Lower leg skin (tissue), 4 donors: ENCODE measurements around the gene CMSS1. TPM values are rescaled to one million over a fixed set of nuclear protein-coding genes. Genes with fewer than 3 reads are reported as not detected.

Source experiments
- DNase-seq, 2 donors: peaks; one replicate each; pipeline ENCODE4 v3.0.0-alpha.2; 2019; ENCODE audit warnings: low spot score in 2 of 2
- H3K4me3 ChIP-seq: fragments of 200-600 bp; sonication (generic); 2 replicates; pipeline ENCODE4 v1.5.1; 2017; ENCODE audit warnings: mild to moderate bottlenecking, low read depth; ENCODE audit not compliant: poor library complexity, severe bottlenecking
- POLR2A ChIP-seq, 2 donors: fragments of 450-650 bp; IDR thresholded peaks; one replicate each; pipeline ENCODE4 v1.6.1; 2016 to 2017; ENCODE audit warnings: antibody characterized with exemption in 2 of 2, mild to moderate bottlenecking in 1 of 2, moderate library complexity in 1 of 2
- WGBS, 2 donors: methylation state at CpG; one replicate each; pipeline ENCODE4 v1.1.5; 2018; 5-methylcytosine and 5-hydroxymethylcytosine counted together
- intact Hi-C: fragments of 100-400 bp; cut with DNase I; formaldehyde crosslinking; loops from one replicate; pipeline ENCODE4 v1.15.0; 2023; ENCODE audit warnings: low total_unique reads
- total RNA-seq, 4 donors: library from RNA; depleted of rRNA; stranded (reverse); fragments of >200 nt; gene quantifications; one replicate each; pipeline ENCODE4 v1.1.0, GENCODE V29; 2016
- TF ChIP-seq, protein P1 (sequence below), 3 donors: fragments of 450-650 bp; IDR thresholded peaks; one replicate each; pipeline ENCODE4 v1.5.1; 2016; ENCODE audit warnings: antibody characterized with exemption in 3 of 3, mild to moderate bottlenecking in 3 of 3, moderate library complexity in 2 of 3

CMSS1 gene
- total RNA-seq, 4 donors from 2014 or later = 3.7 to 13.2 (median 7.5) TPM

DNA sequence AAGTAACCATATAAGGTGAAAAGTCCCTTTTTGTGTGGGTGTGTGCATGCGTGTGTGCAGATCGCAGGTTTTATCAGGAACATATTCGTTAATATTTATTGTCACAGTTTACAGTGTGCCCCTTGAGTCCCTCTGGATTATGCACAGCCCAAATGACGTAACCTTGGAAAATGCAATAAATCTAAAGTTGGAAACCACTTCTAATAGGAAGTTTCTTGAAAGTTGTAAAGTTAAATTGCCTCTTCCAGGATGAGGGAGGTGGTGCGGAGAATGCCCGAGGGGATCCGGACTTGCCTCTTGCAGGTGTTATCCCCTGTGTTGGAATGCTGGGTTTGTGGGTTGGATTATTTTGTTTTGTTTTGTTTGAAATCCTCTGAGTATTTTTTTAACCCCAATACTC is 143.3 kb downstream of the CMSS1 start:
- intact Hi-C loops = no loop called here
- DNase-seq = no peak
- 35 to 38% methylated on average over 7 of the region's 7 CpGs for WGBS, 2 donors
- no peak overlapping the region for H3K4me3 ChIP-seq
- TF ChIP-seq, protein P1, sequence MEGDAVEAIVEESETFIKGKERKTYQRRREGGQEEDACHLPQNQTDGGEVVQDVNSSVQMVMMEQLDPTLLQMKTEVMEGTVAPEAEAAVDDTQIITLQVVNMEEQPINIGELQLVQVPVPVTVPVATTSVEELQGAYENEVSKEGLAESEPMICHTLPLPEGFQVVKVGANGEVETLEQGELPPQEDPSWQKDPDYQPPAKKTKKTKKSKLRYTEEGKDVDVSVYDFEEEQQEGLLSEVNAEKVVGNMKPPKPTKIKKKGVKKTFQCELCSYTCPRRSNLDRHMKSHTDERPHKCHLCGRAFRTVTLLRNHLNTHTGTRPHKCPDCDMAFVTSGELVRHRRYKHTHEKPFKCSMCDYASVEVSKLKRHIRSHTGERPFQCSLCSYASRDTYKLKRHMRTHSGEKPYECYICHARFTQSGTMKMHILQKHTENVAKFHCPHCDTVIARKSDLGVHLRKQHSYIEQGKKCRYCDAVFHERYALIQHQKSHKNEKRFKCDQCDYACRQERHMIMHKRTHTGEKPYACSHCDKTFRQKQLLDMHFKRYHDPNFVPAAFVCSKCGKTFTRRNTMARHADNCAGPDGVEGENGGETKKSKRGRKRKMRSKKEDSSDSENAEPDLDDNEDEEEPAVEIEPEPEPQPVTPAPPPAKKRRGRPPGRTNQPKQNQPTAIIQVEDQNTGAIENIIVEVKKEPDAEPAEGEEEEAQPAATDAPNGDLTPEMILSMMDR (IDR thresholded peaks at IDR 0.05) = no peak
- TF ChIP-seq POLR2A (IDR thresholded peaks at IDR 0.05) = no peak

DNA sequence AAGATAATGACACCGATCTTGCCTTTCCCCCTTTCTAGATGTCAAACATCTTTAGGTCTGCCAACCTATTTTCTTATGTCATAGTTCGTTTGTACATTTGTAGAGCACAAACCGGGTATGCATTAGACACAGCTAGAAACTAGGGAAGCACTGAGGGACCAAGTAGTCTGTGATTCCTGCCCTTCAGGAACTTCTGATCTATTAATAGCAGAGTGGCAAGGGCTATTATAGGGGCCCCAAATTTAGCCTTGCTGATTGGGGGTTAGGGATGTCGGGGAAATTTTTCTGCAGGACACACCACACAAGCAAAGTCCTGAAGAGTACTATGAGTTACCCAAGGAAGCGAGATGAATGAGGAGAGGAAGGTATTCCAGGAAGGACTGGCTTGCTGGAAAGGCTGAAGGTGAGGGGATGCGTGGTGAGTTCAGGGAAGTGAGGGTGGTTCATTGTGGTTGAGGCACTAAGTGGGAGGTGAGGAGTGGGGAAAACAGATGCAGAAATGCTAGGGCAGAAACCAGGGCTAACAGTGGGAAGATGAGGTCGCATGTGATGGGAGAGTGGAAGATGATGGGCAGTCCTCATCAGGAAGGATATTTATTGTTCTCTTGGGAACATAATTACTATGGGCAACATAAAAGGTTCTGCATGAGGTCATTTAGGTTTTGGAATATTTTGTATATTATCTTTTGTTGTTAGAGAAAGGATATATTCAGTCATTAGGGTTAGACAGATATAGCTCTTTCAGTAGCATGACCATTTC is 144.3 kb downstream of the CMSS1 start:
- intact Hi-C loops = no loop called here
- 90 to 96% methylated on average over 7 of the region's 7 CpGs for whole genome bisulfite sequencing, 2 donors
- TF ChIP-seq, protein P1 (IDR thresholded peaks at IDR 0.05) = no peak
- no peak for TF ChIP-seq POLR2A (IDR thresholded peaks at IDR 0.05)

DNA sequence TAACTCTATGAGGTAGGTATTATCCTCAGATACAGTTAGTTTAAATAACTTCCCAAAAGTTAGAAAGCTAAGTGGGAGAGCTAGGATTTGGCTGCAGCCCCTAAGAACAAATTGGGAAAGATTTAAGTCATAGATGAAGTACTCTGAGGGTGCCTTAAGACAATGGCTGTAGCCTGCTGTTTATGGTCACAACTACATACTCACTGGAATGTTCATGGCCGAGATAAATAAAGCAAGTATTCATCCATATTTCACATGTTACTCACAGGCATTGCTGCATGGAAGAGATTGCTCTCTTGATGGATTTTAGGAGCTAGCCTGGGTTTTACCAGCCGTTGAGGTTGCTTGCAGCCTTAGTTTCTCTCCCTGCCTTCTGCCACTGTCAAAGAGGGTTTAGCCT is 145.0 kb downstream of the CMSS1 start:
- DNase-seq = no peak
- H3K4me3 ChIP-seq = no peak overlapping the region
- WGBS, 2 donors = 80 to 83% methylated on average over 2 of the region's 2 CpGs
- intact Hi-C loops = no loop called here
- no peak for TF ChIP-seq POLR2A (IDR thresholded peaks at IDR 0.05)
- TF ChIP-seq, protein P1 (IDR thresholded peaks at IDR 0.05) = no peak

More for the DNA sequence above, 144.3 kb downstream of the CMSS1 start:
- DNase-seq = no peak
- no peak overlapping the region for H3K4me3 ChIP-seq

DNA sequence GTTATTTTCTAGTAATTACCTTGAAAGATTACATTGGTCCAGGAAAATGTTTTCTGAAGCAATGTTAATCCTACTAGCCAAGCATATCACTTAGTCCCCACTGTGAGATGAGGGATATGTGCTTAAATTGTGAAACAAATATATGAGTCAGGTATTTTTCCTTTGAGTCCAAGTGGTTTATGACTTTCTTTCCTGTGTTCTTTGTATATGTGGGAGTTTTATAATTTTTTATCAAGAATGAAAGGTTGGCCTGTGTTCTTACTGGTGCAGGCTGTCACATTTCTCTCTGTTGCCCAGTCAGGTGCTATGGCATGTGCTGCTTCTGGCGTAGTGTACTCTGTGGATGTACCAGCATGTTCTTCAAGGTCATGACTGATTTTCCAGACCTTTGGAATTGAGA is 147.4 kb downstream of the CMSS1 start:
- no peak for DNase-seq
- intact Hi-C loops = no loop called here
- no peak for TF ChIP-seq POLR2A (IDR thresholded peaks at IDR 0.05)
- TF ChIP-seq, protein P1 (IDR thresholded peaks at IDR 0.05) = no peak
- 60 to 65% methylated on average over 1 of the region's 1 CpG for WGBS, 2 donors
- H3K4me3 ChIP-seq = no peak overlapping the region

DNA sequence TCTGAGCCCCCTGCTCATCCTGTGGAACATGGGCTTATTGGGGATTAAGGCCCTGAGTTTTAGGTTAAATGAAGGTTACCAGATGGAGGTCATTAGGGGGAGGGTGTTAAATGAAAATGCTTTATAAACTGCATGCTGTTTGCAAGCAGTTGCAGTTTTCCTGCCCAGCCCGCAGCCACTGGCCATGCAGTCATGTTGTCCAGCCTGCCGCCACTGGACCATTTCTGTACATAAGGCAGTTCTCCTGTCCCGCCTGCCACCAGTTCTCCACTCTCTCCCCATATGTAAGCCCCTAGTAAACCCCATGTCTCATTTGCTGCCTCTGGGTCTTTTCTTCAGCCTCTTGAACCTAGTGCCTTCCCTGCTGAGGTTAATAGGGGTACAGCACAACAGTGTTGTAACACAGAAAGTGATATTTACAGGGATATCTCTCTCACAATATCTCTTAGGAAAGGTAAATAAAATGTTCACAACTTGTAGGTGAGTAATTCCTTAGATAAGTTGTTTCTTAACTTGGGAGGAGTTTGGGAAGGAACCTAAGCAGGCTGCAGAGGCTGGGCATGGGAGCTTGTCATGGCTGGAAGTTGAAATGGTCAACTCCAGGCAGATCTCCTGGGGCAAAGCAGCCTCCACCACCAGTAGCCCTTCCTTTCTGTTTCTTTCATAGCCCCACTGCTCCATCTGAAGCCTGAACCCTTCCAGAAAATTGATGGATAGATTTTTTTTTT is 148.2 kb downstream of the CMSS1 start:
- no peak for DNase-seq
- intact Hi-C loops = no loop called here
- WGBS, 2 donors = 97 to 98% methylated on average over 3 of the region's 3 CpGs
- H3K4me3 ChIP-seq = no peak overlapping the region
- no peak for TF ChIP-seq POLR2A (IDR thresholded peaks at IDR 0.05)
- TF ChIP-seq, protein P1 (IDR thresholded peaks at IDR 0.05) = no peak
